Measurements from ENCODE around the gene ADGRG3. TPM values are rescaled to one million over a fixed set of nuclear protein-coding genes. Genes with fewer than 3 reads are reported as not detected.
"Not testable (repeated sequence)": the region's sequence is repeated elsewhere in the genome, so short reads cannot be mapped to it uniquely, and the experiment has no call there.

ADGRG3 gene
- polyA plus RNA-seq, 12 donors = 0.10 to 0.55 (median 0.22) TPM; not detected in 3

DNA sequence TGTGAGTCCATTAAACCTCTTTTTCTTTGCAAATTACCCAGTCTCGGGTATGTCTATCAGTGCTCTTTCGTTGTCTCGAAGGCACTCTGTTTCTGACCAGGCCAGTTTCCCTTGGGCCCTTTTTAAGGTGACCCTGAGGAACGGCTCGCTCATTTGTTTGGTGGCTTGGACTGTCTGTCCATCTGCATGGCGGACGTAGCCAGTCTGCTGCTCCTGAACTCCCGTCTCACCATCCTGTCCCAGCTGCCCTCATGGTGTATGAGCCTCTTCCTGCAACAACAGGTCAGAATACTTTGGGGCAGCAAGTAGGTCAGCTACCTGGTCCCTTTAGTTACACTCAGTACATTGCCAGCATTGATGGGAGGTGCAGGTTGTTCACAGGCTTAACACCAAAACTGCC lies 45.5 kb downstream of the ADGRG3 start:
- no peak for DNase-seq

DNA sequence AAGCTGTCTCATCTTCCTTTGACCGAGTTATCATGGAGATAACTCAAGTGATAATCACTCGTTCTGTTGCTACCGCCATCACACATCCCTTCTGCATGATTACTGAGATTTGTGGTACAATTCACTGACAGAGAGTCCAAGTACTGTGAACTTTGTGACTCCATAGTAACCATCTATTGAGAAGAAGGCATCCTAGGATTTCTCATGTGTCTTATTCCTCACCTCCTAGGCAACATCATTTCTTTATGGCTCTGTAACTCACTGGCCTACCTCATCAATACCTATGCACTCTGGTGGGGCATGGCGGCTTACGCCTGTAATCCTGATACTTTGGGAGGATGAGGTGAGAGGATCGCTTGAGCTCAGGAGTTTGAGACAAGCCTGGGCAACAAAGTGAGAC lies 45.9 kb downstream of the ADGRG3 start:
- no peak for DNase-seq

DNA sequence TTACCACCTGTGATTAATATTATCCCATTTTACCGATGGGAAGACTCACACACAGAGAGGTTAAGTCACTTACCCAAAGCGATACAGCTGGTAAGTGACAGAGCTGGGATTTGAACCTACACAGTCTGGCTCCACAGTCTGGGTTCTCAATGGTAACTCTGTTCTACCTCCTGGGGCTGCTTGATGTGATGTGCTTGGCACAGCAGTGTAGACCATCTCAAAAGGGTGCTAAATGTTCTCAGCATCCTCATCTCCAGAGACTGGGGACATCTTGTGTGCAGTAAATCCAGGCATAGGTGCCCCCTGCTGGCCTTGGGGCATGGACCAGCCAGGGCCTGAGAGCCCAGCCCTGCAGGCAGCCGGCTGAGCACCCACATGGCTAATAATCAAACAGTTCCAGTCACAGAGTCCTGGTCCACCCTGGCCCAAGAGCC lies 52.1 kb downstream of the ADGRG3 start:
- DNase-seq = no peak

DNA sequence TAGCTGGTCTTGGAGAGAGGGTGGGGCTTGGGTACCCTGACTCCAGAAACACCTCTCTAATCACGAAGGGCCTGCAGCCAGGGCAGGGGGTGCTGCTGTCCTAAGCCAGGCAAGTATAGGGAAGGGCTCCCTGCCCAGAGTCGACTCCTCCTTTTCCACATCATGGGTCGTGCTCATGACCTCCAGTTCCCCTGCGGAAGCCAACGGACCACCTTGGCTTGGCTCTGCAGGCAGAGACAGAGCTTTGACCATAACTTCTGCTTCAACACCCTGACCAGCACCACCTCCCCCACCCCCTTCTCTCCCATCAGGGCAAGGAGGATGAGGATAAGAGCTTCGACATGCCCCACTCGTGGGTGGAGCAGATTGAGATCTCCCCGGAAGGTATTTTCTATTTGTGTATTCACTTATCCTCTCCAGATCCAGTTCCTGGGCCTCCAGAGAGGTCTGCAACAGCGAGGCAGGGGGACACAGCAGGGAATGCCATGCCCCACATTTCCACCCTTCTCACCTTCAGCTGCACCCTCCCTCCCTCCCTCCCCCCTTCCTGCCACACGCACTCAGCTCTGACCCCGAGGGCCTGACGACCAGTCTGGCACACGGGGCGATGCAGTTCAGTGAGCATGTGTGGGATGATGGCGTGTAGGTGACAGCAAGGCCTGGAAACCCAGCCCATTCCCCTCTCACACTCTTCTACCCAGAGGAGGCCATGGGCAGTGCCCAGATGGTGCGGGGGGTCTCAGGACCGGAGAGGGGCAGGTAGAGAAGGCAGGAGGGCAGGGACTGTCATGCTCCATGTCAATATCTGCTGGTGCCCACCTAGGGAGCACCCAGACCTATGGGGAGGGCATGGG lies 53.5 kb downstream of the ADGRG3 start:
- DNase-seq = no peak

DNA sequence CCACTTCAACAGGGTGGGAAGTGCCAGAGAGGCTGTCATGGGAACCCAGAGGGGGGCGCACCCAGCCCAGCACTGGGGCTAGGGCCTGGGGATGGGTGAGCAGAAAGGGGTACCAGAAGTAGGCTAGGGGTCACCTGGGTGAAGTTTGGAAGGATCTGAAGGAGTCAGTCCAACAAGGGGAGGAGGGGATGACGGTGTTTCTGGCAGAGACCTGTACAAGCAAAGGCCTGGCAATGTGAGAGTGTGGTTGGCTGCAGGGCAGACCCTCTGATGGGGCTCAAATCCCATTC lies 54.0 kb downstream of the ADGRG3 start:
- no peak for DNase-seq

DNA sequence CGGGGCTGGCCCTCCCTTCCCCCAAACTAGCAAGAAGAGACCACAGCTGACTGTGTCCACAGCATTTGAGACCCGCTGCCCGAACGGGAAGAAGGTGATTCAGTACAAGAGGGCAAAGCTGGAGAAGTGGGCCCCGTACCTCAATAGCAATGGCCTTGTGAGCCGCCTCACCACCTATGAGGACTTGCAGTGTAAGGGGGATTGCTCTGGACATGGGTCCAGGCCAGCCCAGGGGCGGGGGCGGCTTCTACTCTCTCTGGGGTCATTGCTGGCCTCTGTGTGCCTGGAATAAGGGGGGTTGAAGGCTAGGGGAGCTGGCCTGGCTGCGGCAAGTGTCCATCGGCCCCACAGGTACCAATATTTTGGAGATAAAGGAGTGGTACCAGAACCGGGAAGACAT lies 54.5 kb downstream of the ADGRG3 start:
- DNase-seq = no peak

DNA sequence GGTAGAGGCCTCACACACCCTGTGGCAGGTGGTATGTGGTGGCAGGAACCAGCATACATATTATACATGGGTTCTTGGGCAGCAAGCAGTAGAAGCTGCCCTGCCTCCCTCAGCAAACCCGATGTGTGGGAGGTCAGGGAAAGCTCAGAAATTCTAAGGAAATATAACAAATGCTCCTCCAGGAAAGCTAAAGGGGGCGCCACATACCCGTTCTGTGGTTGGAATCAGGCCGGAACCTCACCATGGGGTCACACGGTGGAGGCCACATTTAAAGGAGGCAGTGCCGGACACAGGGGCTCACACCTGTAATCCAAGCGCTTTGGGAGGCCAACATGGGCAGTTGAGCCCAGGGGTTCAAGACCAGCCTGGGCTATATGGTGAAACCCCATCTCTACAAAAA lies 55.1 kb downstream of the ADGRG3 start:
- no peak for DNase-seq

DNA sequence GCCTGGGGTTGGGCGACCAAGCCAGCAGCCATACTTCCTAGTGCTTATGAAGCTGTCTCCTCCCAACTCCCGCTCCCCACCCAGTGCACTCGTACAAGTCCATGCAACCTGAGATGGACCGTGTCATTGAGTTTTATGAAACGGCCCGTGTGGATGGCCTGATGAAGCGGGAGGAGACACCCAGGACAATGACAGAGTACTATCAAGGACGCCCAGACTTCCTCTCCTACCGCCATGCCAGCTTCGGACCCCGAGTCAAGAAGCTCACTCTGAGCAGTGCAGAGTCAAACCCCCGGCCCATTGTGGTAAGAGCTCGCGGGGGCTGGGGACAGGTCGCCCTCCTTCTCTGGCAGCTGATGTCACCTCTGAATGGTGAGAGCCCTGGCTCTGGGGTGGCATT lies 56.4 kb downstream of the ADGRG3 start:
- no peak for DNase-seq

DNA sequence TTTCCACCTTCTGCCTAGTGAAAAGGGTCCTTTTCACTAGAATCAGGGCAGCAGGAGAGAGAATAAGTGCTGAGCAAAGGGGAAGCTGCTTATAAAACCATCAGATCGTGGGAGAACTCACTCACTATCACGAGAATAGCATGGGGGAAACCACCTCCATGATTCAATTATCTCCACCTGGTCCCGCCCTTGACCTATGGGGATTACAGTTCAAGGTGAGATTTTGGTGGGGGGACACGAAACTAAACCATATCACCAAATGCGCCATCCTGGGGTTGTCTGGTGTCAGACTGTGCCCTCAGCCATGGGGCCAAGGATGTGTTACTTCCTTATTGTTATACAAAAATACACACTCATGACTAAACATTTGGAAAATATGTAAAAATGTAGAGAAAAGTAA lies 57.0 kb downstream of the ADGRG3 start:
- DNase-seq = no peak

DNA sequence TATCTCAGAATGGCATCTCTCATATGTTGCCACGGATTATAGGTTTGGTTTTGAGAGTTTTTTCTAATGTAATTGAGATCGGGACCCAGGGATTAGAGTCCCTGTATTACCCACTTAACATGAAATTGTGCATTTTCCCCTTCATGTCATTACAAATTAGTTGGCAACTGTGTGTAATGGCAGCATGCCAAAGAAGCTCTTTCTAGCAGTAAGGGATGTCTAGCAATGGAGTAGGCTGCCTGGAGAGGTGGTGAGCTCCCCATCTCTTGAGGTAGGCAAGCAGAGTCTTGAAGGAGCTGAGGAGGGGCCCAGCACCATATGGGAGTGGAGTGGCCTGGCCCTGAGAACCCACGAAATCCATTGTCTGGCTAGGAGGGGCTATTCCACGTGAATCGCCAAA lies 57.4 kb downstream of the ADGRG3 start:
- no peak for DNase-seq

DNA sequence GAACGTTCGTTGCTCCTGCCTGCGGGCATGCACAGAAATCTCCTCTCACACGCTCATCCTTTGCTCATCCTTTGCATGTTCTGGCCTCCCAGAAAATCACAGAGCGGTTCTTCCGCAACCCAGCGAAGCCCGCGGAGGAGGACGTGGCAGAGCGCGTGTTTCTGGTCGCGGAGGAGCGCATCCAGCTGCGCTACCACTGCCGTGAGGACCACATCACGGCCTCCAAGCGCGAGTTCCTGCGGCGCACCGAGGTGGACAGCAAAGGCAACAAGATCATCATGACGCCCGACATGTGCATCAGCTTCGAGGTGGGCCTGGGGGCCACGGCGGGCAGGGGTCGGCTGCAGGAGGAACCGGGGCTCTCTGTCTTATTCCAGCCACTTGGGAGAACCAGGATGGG lies 57.9 kb downstream of the ADGRG3 start:
- DNase-seq = no peak

DNA sequence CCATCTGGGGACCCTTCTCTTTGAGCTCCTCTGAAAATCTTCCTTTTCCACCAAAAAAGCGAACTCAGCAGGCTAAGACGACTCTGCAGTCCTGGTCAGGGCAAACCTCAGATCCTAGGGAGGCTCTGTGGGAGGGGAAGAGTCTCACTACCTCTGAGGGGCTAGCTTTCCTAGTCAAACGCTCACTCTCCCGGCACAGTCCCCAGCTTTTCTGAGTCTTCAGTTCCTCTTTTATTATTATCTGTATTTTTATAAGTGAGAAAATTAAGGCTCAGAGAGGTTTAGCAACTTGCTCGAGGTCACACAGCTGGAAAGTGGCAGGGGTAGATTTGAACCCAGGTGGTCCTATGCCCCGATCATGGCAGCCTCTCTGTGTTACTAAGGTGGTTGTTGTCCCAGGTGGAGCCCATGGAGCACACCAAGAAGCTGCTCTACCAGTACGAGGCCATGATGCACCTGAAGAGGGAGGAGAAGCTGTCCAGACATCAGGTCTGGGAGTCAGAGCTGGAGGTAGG lies 58.4 kb downstream of the ADGRG3 start:
- no peak for DNase-seq

DNA sequence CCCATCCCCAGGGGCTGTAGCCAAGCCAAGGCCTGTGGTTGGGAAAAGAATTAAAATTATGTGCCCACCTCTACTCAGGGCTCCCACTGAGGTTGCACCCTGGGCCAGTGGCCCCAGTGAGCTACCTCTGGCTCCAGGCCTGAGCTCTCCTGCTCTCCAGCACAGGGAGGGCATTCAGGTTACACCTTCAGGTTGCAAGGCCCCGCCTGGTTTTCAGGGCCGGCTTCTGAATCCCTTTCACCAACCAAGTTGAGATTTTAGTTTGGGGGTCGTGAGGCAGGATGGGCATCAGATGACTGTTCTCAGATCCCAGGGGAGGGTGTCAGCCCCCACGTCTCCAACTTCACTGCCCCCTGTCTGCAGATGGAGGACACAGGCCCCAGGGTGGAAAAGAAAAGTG lies 59.5 kb downstream of the ADGRG3 start:
- no peak for DNase-seq

DNA sequence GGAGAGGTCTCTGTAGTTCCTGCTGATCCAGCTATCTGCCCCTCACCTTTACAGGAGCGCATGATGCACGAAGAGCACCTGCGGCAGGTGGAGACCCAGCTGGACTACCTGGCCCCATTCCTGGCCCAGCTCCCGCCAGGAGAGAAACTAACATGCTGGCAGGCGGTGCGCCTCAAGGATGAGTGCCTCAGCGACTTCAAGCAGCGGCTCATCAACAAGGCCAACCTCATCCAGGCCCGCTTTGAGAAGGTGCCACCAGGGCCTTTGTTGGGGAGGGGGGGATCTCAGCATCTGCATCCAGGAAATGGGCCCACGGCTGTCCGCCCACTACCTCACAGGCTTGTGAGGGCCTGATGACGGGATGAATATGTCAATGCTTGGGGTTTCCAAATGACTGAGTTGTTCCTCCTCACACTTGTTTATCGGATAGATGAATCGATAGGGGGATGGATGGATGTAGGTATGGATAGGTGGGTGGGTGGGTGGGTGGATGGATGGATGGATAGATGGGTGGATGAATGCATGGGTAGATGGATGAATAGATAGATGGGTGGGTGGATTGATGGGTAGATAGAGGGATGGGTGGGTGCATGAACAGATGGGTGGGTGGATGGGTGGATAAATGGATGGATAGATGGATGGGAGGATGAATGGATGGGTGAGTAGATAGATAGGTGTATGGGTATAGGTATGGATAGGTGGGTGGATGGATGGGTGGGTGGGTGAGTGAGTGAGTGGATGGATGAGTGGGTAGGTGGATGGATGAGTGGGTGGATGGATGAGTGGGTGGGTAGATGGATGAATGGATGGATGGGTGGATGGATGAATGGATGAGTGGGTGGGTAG lies 60.5 kb downstream of the ADGRG3 start:
- DNase-seq = no peak

DNA sequence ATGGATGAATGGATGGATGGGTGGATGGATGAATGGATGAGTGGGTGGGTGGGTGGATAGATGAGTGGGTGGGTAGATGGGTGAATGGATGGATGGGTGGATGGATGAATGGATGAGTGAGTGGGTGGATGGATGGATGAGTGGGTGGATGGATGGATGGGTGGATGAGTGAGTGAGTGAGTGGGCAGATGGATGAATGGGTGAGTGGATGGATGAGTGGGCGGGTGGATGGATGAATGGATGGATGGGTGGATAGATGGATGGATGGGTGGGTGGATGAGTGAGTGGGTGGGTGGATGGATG lies 61.0 kb downstream of the ADGRG3 start:
- no peak for DNase-seq

DNA sequence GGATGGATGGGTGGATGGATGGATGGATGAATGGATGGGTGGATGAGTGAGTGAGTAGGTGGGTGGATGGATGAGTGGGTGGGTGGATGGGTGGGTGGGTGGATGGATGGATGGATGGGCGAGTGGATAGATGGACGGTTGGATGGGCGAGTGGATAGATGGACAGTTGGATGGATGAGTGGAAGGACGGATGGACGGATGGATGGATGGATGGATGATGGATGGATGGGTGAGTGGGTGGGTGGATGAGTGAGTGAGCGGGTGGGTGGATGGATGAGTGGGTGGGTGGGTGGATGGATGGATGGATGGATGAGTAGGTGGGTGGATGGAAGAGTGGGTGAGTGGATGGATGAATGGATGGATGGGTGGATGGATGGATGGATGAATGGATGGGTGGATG lies 61.7 kb downstream of the ADGRG3 start:
- DNase-seq = not testable (repeated sequence)

DNA sequence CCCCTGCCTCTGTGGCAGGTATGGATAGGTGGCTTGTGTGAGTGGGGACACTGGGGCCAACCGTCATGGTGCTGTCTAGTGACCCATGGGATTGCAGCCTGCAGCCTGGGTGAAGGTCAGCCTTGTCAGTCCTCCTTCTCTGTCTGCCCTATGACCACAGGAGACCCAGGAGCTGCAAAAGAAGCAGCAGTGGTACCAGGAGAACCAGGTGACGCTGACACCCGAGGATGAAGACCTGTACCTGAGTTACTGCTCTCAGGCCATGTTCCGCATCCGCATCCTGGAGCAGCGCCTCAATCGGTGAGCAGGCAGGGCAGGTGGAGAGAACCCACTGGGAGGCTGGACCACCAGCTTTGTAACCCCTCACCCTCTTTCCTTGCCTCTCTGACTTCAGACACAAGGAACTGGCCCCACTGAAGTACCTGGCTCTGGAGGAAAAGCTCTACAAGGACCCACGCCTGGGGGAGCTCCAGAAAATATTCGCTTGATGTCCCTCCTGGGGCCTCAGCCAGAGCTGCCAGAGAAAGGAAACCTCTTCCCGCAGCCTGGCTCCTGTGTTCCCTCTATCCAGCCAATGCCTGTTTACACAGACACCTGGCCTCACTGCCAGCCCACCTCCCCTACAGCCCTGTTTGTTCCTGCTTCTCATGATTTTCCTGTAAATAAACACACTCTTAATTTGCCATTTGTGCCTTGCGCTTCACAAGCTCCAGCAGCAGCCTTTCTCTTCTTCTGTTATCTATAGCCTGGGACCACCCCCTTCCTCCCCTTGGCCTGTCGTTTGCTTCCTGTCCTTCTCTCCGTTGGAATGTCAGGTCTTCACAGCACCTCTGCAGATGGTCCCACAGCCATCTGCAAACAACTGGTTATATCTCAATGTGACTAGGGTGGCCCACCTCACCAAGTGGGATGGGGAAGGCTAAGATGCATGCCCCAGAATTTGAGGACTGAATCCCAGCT lies 62.9 kb downstream of the ADGRG3 start:
- no peak for DNase-seq

DNA sequence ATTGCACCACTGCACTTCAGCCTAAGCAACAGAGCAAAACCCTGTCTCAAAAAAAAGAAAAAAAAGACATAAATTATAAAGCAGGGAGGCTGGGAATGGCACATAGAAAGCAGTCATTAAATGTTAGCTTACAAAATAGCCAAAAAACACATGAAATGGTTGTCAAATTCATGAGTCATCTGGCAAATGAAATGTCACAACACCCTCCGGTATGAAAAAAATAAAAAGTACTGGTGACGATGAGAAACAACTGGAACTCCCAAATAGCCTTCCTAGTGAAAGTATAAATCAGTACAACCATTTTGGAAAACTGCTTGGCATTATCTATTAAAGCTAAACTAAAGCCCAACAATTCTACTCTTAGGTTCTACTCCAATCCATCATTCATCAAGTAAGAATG lies 63.9 kb downstream of the ADGRG3 start:
- DNase-seq = no peak

DNA sequence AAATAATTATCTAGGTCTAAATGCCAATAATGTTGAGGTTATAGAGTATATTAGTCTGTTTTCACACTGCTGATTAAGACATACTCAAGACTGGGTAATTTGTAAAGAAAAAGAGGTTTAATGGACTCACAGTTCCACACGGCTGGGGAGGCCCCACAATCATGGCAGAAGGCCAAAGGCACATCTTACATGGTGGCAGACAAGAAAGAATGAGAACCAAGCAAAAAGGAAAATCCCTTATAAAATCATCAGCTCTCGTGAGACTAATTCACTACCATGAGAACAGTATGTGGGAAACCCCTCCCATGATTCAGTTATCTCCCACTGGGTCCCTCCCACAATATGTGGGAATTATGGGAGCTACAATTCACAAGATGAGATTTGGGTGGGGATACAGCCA lies 64.6 kb downstream of the ADGRG3 start:
- no peak for DNase-seq

DNA sequence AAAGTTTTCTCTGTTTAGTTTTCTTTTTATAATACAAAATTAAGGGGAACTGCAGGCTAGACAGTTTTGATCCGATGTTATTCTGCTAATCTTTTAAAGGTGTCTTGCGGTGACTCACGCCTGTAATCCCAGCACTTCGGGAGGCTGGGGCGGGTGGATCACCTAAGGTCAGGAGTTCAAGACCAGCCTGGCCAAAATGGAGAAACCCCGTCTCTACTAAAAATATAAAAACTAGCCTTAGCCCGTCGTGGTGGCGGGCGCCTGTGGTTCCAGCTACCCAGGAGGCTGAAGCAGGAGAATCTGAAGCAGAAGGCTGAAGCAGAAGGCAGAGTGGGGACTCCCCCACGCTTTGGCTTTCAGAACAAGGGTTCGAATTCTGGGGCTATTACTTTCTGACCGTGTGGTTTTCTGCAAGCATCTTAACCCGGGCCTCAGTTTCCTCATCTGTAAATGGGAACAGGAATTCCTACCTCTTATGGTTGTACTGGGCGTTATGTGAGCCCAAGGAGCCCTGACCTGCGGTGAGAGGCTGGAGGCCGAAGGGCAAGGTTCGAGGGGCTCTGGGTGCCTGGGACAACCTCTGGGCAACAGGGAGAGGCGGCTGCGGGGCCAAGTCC lies 66.3 kb downstream of the ADGRG3 start:
- no peak for DNase-seq

DNA sequence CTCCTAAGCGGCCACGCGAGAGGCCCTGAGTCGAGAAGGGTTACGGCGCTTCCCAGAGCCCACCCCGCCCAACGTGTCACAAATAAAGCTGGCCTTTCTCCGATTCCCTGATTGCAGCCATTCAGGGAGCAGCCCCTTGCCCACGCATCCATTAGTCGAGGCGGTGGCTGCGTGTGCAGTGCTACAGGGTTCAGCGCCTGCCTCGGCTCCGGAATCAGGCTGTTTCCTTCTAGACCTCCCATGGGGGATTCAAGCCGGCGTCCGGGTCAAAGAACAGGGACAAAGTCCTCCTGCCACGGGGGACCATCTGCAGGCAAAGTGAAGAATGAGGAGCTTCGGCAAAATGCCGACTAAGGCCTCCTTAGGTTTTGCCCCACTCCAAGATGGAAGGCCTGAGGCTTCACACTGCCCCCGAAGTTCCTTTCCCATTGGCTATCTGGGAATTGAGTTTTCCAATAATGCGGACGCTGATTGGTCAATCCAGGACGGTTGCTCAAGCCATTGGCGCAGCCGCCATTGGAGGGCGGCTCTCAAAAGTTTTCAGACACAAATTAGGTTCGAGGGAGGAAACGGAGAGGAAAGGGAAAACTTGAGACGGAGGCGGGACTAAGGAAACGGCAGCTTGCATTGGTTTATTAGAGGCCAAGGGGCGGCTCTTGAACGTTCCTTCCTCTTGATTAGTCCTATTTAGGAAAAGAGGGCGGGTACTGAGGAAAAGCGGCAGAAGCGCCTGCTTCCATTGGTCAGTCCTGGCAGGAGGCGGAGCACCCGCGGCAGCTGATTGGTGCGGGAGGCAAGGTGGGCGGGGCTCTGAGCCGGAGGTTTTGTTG lies 67.0 kb downstream of the ADGRG3 start:
- peak; percentile 100 for DNase-seq

Data from muscle of arm (tissue), 12 donors.